ENCODE data around the gene ASB9.
"Not testable (repeated sequence)": the region's sequence is repeated elsewhere in the genome, so short reads cannot be mapped to it uniquely, and the experiment has no call there.

Gene ASB9

GRCh38 chrX:15269618-15270521 is at the start of gene ASB9:
ASB9 (minus strand) TSS chrX:15270083; CDS start chrX:15269874, 209 bp downstream.
- no peak within 1 kb of the TSS for H3K4me3 ChIP-seq (ENCODE audit: low read length)
- DNase-seq (ENCODE audit: low read depth), result peak; percentile 91
- TF ChIP-seq CTCF (IDR thresholded peaks at IDR 0.05; ENCODE audit: insufficient read depth, low read depth, low read length, missing control alignments), result no peak

- no peak for DNase-seq (ENCODE audit: low read depth)
- no peak for TF ChIP-seq CTCF (IDR thresholded peaks at IDR 0.05; ENCODE audit: insufficient read depth, low read depth, low read length, missing control alignments)
- no peak overlapping the region for H3K4me3 ChIP-seq (ENCODE audit: low read length)
Measured at GRCh38 chrX:15319075-15319474, 49.2 kb upstream of the ASB9 start.

GRCh38 chrX:15315509-15315908 is 45.6 kb upstream of the ASB9 start, which contains the start of gene ASB11:
ASB11 (minus strand) TSS chrX:15315640; CDS start chrX:15315605, 35 bp downstream.
- no peak for TF ChIP-seq CTCF (IDR thresholded peaks at IDR 0.05; ENCODE audit: insufficient read depth, low read depth, low read length, missing control alignments)
- DNase-seq (ENCODE audit: low read depth), result no peak

GRCh38 chrX:15314472-15314871 is 44.6 kb upstream of the ASB9 start:
- no peak for DNase-seq (ENCODE audit: low read depth)
- H3K4me3 ChIP-seq (ENCODE audit: low read length), result no peak overlapping the region
- TF ChIP-seq CTCF (IDR thresholded peaks at IDR 0.05; ENCODE audit: insufficient read depth, low read depth, low read length, missing control alignments), result no peak

More at GRCh38 chrX:15315509-15315908, 45.6 kb upstream of the ASB9 start, which contains the start of gene ASB11:
- no peak within 1 kb of the TSS for H3K4me3 ChIP-seq (ENCODE audit: low read length)

GRCh38 chrX:15311119-15311518 is 41.2 kb upstream of the ASB9 start:
- no peak for DNase-seq (ENCODE audit: low read depth)
- TF ChIP-seq CTCF (IDR thresholded peaks at IDR 0.05; ENCODE audit: insufficient read depth, low read depth, low read length, missing control alignments), result no peak
- H3K4me3 ChIP-seq (ENCODE audit: low read length), result no peak overlapping the region

- no peak overlapping the region for H3K4me3 ChIP-seq (ENCODE audit: low read length)
- DNase-seq (ENCODE audit: low read depth), result peak; percentile 15
- no peak for TF ChIP-seq CTCF (IDR thresholded peaks at IDR 0.05; ENCODE audit: insufficient read depth, low read depth, low read length, missing control alignments)
Measured at GRCh38 chrX:15310117-15310516, 40.2 kb upstream of the ASB9 start.

GRCh38 chrX:15305899-15306298 is 36.0 kb upstream of the ASB9 start:
- H3K4me3 ChIP-seq (ENCODE audit: low read length); DNase-seq (ENCODE audit: low read depth): not testable (repeated sequence)

Data from epithelial cell of esophagus (primary cell).